ENCODE data around the gene GPR17. TPM values are rescaled to one million over a fixed set of nuclear protein-coding genes. Genes with fewer than 3 reads are reported as not detected.

Gene GPR17
- total RNA-seq, 1 experiment from 2014 or later: 1.0 TPM

DNA sequence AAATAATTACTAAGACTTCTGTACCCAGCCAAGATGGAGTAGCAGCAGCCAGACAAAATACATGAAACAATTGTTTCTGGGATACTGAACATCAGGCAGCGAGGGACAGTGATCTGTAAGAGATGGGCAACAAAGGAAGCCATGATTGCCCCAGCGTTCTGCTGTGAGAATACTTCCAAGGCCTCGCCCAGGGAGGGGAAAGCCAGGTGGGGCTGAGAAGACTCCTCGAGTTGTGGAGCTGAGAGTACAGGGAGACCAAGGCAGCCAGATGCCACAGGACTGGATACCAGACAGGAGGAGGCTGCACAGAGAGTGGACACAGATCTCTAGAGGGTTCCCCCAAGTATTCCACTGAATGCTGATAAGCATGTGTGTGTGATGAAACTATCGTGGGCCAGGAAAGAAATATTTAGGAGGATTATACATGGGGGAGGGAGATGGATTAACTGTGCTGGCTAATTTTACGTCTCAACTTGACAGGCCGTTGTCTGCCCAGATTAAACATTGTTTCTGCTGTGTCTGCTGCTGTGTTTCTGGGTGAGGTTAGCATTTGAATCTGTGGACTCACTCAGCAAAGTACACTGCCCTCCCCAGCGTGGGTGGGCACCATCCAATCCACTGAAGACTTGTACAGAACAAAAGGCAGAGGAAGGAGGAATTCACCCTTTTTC, 39.6 kb downstream of the GPR17 start:
- Histone ChIP-seq H3K9me3 (ENCODE audit: low read length) (0 out of 2 replicates have a peak, but pooled peaks cover 8% of the 10 kb centered on the region), H3K4me3 (ENCODE audit: low read length) (no peak overlapping the region), H3K79me2 (ENCODE audit: low read length) (no peaks in the 10 kb centered on the region), H4K20me1 (ENCODE audit: low read length) (no peaks in the 10 kb centered on the region), H3K27ac (ENCODE audit: low read length) (no peak overlapping the region), H3K9ac (ENCODE audit: low read length) (no peak overlapping the region), H3K27me3 (ENCODE audit: low read length) (no peaks in the 10 kb centered on the region), H3F3A (ENCODE audit: low read length, unreplicated experiment) (no peaks in the 10 kb centered on the region), H3K9me2 (replicated peaks; ENCODE audit: low read length) (no peaks in the 10 kb centered on the region), H3K4me1 (ENCODE audit: insufficient read depth, low read length) (no peaks in the 10 kb centered on the region), H2AFZ (ENCODE audit: low read length) (no peak overlapping the region), H3K4me2 (ENCODE audit: low read length) (no peak overlapping the region), H3K36me3 (ENCODE audit: low read depth, low read length) (no peaks in the 10 kb centered on the region)
- POLR2A ChIA-PET (ENCODE audit: unreplicated experiment): no interaction called here
- DNase-seq: no peak
- intact Hi-C loops (cut with micrococcal nuclease): no loop called here
- TF ChIP-seq EZH2 (IDR thresholded peaks at IDR 0.05; ENCODE audit: low read length, unreplicated experiment): no peak
- no peak for TF ChIP-seq EZH2phosphoT487 (IDR thresholded peaks at IDR 0.05; ENCODE audit: borderline replicate concordance, low read length)
- TF ChIP-seq, protein P1, sequence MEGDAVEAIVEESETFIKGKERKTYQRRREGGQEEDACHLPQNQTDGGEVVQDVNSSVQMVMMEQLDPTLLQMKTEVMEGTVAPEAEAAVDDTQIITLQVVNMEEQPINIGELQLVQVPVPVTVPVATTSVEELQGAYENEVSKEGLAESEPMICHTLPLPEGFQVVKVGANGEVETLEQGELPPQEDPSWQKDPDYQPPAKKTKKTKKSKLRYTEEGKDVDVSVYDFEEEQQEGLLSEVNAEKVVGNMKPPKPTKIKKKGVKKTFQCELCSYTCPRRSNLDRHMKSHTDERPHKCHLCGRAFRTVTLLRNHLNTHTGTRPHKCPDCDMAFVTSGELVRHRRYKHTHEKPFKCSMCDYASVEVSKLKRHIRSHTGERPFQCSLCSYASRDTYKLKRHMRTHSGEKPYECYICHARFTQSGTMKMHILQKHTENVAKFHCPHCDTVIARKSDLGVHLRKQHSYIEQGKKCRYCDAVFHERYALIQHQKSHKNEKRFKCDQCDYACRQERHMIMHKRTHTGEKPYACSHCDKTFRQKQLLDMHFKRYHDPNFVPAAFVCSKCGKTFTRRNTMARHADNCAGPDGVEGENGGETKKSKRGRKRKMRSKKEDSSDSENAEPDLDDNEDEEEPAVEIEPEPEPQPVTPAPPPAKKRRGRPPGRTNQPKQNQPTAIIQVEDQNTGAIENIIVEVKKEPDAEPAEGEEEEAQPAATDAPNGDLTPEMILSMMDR (conservative IDR thresholded peaks at IDR 0.05; ENCODE audit: low read depth, low read length): no peak
- ATAC-seq: no peak
- CTCF ChIA-PET: no interaction called here
- no TSS peak for BruUV-seq (replicated peaks)

DNA sequence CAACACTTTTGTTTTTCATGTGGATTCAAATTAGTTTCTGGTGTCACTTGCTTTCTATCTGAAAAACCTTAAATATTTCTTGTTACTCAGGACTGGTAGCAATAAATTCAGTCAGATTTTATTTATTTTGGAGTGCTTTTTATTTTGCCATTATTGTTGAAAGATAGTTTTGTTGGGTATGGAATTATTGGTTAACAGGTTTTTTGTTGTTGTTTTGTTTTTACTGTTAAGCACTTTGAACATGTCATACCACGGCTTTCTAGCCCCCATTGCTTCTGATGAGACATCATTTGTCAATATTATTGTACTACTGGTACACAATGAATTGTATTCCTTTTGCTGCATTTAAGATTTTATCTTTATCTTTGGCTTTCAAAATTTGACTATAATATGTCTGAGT, 42.5 kb downstream of the GPR17 start:
- Histone ChIP-seq H3K4me3 (ENCODE audit: low read length) (no peak overlapping the region), H3K27ac (ENCODE audit: low read length) (no peak overlapping the region), H3K79me2 (ENCODE audit: low read length) (no peaks in the 10 kb centered on the region), H3K4me1 (ENCODE audit: insufficient read depth, low read length) (no peaks in the 10 kb centered on the region), H3K9me2 (replicated peaks; ENCODE audit: low read length) (no peaks in the 10 kb centered on the region), H3K36me3 (ENCODE audit: low read depth, low read length) (no peaks in the 10 kb centered on the region; the same call in 1 of the 2 replicates), H3K4me2 (ENCODE audit: low read length) (no peak overlapping the region), H3F3A (ENCODE audit: low read length, unreplicated experiment) (no peaks in the 10 kb centered on the region), H4K20me1 (ENCODE audit: low read length) (no peaks in the 10 kb centered on the region), H3K9me3 (ENCODE audit: low read length) (0 out of 2 replicates have a peak, but pooled peaks cover 9% of the 10 kb centered on the region), H3K9ac (ENCODE audit: low read length) (no peak overlapping the region), H2AFZ (ENCODE audit: low read length) (no peak overlapping the region), H3K27me3 (ENCODE audit: low read length) (no peaks in the 10 kb centered on the region)
- ChIA-PET CTCF (no interaction called here), POLR2A (ENCODE audit: unreplicated experiment) (no interaction called here)
- TF ChIP-seq EZH2 (IDR thresholded peaks at IDR 0.05; ENCODE audit: low read length, unreplicated experiment) (no peak), EZH2phosphoT487 (IDR thresholded peaks at IDR 0.05; ENCODE audit: borderline replicate concordance, low read length) (no peak)
- TF ChIP-seq, protein P1 (conservative IDR thresholded peaks at IDR 0.05; ENCODE audit: low read depth, low read length): no peak
- intact Hi-C loops (cut with micrococcal nuclease): no loop called here
- DNase-seq (no peak), ATAC-seq (no peak)
- BruUV-seq (replicated peaks): no TSS peak

DNA sequence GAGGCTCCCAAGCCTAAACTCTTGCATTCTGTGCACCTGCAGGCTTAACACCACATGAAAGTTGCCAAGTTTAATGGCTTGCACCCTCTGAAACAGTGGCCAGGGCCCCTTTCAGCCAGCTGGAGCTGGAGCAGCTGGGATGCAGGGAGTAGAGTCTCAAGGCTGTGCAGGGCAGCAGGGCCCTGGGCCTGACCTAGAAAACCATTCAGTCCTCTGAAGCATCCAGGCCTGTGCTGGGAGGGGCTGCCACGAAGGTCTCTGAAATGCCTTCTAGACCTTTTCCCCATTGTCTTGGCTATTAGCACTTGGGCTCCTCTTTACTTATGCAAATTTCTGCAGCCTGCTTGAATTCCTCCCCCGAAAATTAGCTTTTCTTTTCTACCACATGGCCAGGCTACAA, 44.7 kb downstream of the GPR17 start:
- no peak for ATAC-seq
- Histone ChIP-seq H3K9me2 (replicated peaks; ENCODE audit: low read length) (no peaks in the 10 kb centered on the region), H3K9ac (ENCODE audit: low read length) (no peak overlapping the region), H3K27ac (ENCODE audit: low read length) (no peak overlapping the region), H3K4me1 (ENCODE audit: insufficient read depth, low read length) (no peaks in the 10 kb centered on the region), H3K36me3 (ENCODE audit: low read depth, low read length) (no peaks in the 10 kb centered on the region; the same call in 1 of the 2 replicates), H2AFZ (ENCODE audit: low read length) (no peak overlapping the region), H3K4me3 (ENCODE audit: low read length) (no peak overlapping the region), H3K79me2 (ENCODE audit: low read length) (no peaks in the 10 kb centered on the region), H4K20me1 (ENCODE audit: low read length) (no peaks in the 10 kb centered on the region), H3F3A (ENCODE audit: low read length, unreplicated experiment) (no peaks in the 10 kb centered on the region), H3K27me3 (ENCODE audit: low read length) (no peaks in the 10 kb centered on the region), H3K4me2 (ENCODE audit: low read length) (no peak overlapping the region), H3K9me3 (ENCODE audit: low read length) (0 out of 2 replicates have a peak, but pooled peaks cover 9% of the 10 kb centered on the region)
- no TSS peak for BruUV-seq (replicated peaks)
- intact Hi-C loops (cut with micrococcal nuclease): no loop called here
- ChIA-PET CTCF (no interaction called here), POLR2A (ENCODE audit: unreplicated experiment) (no interaction called here)
- TF ChIP-seq EZH2 (IDR thresholded peaks at IDR 0.05; ENCODE audit: low read length, unreplicated experiment): no peak
- TF ChIP-seq, protein P1 (conservative IDR thresholded peaks at IDR 0.05; ENCODE audit: low read depth, low read length): no peak
- no peak for TF ChIP-seq EZH2phosphoT487 (IDR thresholded peaks at IDR 0.05; ENCODE audit: borderline replicate concordance, low read length)
- no peak for DNase-seq

All from PC-3 (cell line).